ENCODE data around the gene KLHDC3. TPM values are rescaled to one million over a fixed set of nuclear protein-coding genes. Genes with fewer than 3 reads are reported as not detected.

Gene KLHDC3
- total RNA-seq, 1 donor from 2014 or later: 70.6 TPM

- peaks cover 30% of the 10 kb centered on the region for H3K36me3 ChIP-seq (ENCODE audit: control insufficient read depth, insufficient read depth, low read length)
- FAIRE-seq: no peak
- no peaks in the 10 kb centered on the region for H3K27me3 ChIP-seq (ENCODE audit: control insufficient read depth, insufficient read depth, low read length)
- peak overlapping the region; percentile 70 for H3K4me3 ChIP-seq (ENCODE audit: low read depth, low read length)
- no peak for DNase-seq (ENCODE audit: low read depth)
- no peak for TF ChIP-seq CTCF (IDR thresholded peaks at IDR 0.05; ENCODE audit: insufficient read depth, low read length, severe bottlenecking)
Observed at GRCh38 chr6:43014434-43014909, 423 bp downstream of the KLHDC3 start.

GRCh38 chr6:43016176-43016942, 2.3 kb downstream of the KLHDC3 start:
- FAIRE-seq: no peak
- Histone ChIP-seq H3K27me3 (ENCODE audit: control insufficient read depth, insufficient read depth, low read length) (no peaks in the 10 kb centered on the region), H3K4me3 (ENCODE audit: low read depth, low read length) (no peak overlapping the region), H3K36me3 (ENCODE audit: control insufficient read depth, insufficient read depth, low read length) (peaks cover 24% of the 10 kb centered on the region)
- no peak for TF ChIP-seq CTCF (IDR thresholded peaks at IDR 0.05; ENCODE audit: insufficient read depth, low read length, severe bottlenecking)
- DNase-seq (ENCODE audit: low read depth): no peak

- DNase-seq (ENCODE audit: low read depth) (no peak), FAIRE-seq (no peak)
- Histone ChIP-seq H3K4me3 (ENCODE audit: low read depth, low read length) (no peak overlapping the region), H3K27me3 (ENCODE audit: control insufficient read depth, insufficient read depth, low read length) (no peaks in the 10 kb centered on the region), H3K36me3 (ENCODE audit: control insufficient read depth, insufficient read depth, low read length) (peaks cover 20% of the 10 kb centered on the region)
- no peak for TF ChIP-seq CTCF (IDR thresholded peaks at IDR 0.05; ENCODE audit: insufficient read depth, low read length, severe bottlenecking)
Observed at GRCh38 chr6:43016943-43017334, 2.9 kb downstream of the KLHDC3 start.

GRCh38 chr6:43019152-43019551, 5.1 kb downstream of the KLHDC3 start:
- FAIRE-seq (no peak), DNase-seq (ENCODE audit: low read depth) (no peak)
- Histone ChIP-seq H3K27me3 (ENCODE audit: control insufficient read depth, insufficient read depth, low read length) (no peaks in the 10 kb centered on the region), H3K36me3 (ENCODE audit: control insufficient read depth, insufficient read depth, low read length) (peaks cover 16% of the 10 kb centered on the region), H3K4me3 (ENCODE audit: low read depth, low read length) (no peak overlapping the region)
- TF ChIP-seq CTCF (IDR thresholded peaks at IDR 0.05; ENCODE audit: insufficient read depth, low read length, severe bottlenecking): no peak

- H3K27me3 ChIP-seq (ENCODE audit: control insufficient read depth, insufficient read depth, low read length): no peaks in the 10 kb centered on the region
Observed at GRCh38 chr6:43020052-43020705, 6.1 kb downstream of the KLHDC3 start.

More at GRCh38 chr6:43020052-43020705, 6.1 kb downstream of the KLHDC3 start:
- no peak for TF ChIP-seq CTCF (IDR thresholded peaks at IDR 0.05; ENCODE audit: insufficient read depth, low read length, severe bottlenecking)
- no peak for FAIRE-seq
- no peak overlapping the region for H3K4me3 ChIP-seq (ENCODE audit: low read depth, low read length)
- no peak for DNase-seq (ENCODE audit: low read depth)
- H3K36me3 ChIP-seq (ENCODE audit: control insufficient read depth, insufficient read depth, low read length): peaks cover 21% of the 10 kb centered on the region

Measured in bronchial epithelial cell (primary cell).